Pancreas (tissue), 10 donors: Measurements from ENCODE around the gene RYR1. TPM values are rescaled to one million over a fixed set of nuclear protein-coding genes. Genes with fewer than 3 reads are reported as not detected.

Source experiments
- ATAC-seq, 4 donors: fragments of 200-7000 bp; cut with Tn5 transposase; one replicate each; pipeline versions ENCODE4 v1.8.0 to v1.9.1; 2020; ENCODE audit warnings: mild to moderate bottlenecking in 4 of 4, moderate library complexity in 4 of 4
- DNase-seq, 6 donors: peaks; one replicate each; pipeline ENCODE4 v3.0.0-alpha.2; 2020
- FAIRE-seq: peaks from 2 replicates; lab custom pipeline; 2012; peaks lifted over from hg19 to GRCh38; lab: Jason Lieb, UNC
- H3K27ac ChIP-seq, 4 donors: fragments of 200-600 bp; sonication (generic); 1 replicate in 3 of 4; 2 replicates in 1 of 4; pipeline versions ENCODE4 v1.5.0 to v1.8.0; 2020
- H3K27me3 ChIP-seq, 4 donors: fragments of 200-600 bp; one replicate each; pipeline ENCODE4 v1.8.0; 2021
- H3K36me3 ChIP-seq, 3 donors: fragments of 200-600 bp; sonication (generic) in 1 of 3; one replicate each; pipeline versions ENCODE4 v1.5.0 to v1.8.0; 2020 to 2021
- H3K4me1 ChIP-seq, 3 donors: fragments of 200-600 bp; one replicate each; pipeline ENCODE4 v1.8.0; 2021
- H3K4me3 ChIP-seq, 4 donors: fragments of 200-600 bp; sonication (generic) in 2 of 4; one replicate each; pipeline versions ENCODE4 v1.5.0 to v1.8.0; 2020 to 2021
- H3K9me3 ChIP-seq, 4 donors: fragments of 200-600 bp; one replicate each; pipeline ENCODE4 v1.8.0; 2021
- CTCF ChIP-seq, 4 donors: fragments of 200-600 bp; sonication (generic) in 3 of 4; IDR thresholded peaks; one replicate each; pipeline versions ENCODE4 v1.5.0 to v1.8.0; 2021; ENCODE audit warnings: antibody characterized with exemption in 4 of 4
- WGBS, 2 donors: extraction: QIAGEN DNeasy Blood & Tissue Kit; methylation state at CpG; one replicate each; pipeline ENCODE4 v1.1.7; 2013; 5-methylcytosine and 5-hydroxymethylcytosine counted together
- intact Hi-C, 3 donors: fragments of 100-400 bp; cut with DNase I; formaldehyde crosslinking; loops; one replicate each; pipeline versions ENCODE4 v1.11.1 to v1.14.2; 2022
- polyA plus RNA-seq, 2 donors: library from polyadenylated mRNA; stranded (reverse); fragments of 200-250 nt; gene quantifications; one replicate each; pipeline ENCODE4 v1.2.3, GENCODE V29; 2013
- total RNA-seq, 6 donors: library from RNA; stranded (reverse); fragmentation: NEBNext Ultra II Directional in 4 of 6; extraction: Animal tissue kit (Norgen Biotek cat#: 25700) in 4 of 6; gene quantifications; one replicate each; pipeline versions ENCODE4 v1.2.1 to v1.2.4, GENCODE V29; 2021 to 2023
- donor health status: healthy with polysubstance abuse.
- donor health status: DM: no; HTN: no; CAD: no; lungs with moderate emphysema.
- donor health status: DM: no; HTN: no; CAD: no.
- donor health status: control.
- donor health status: control.
- donor health status: Bipolar disorder and iron deficiency.
- donor health status: DM: yes; HTN: yes; CAD: no.
- donor health status: DM: no; HTN: no; CAD: no.
- donor health status: DM: no; HTN: no; CAD: no.
- donor health status: DM: yes; HTN: yes; CAD: no.

Gene RYR1
- total and polyA plus RNA-seq, 8 donors: 0.19 to 1.4 (median 0.57) TPM

- H3K27ac ChIP-seq: no peak overlapping the region
- TF ChIP-seq CTCF (IDR thresholded peaks at IDR 0.05): no peak
- intact Hi-C loops: no loop called here
- 80 to 82% methylated on average over 33 to 40 of the region's 40 CpGs for WGBS, 2 donors
- peaks cover 5 to 28% (median 12%) of the 10 kb centered on the region in 3 donors for H3K36me3 ChIP-seq
- DNase-seq (peak in 2 of 6 donors; percentile 45 to 67), FAIRE-seq (no peak), ATAC-seq (no peak)
- H3K27me3 ChIP-seq: no peaks in the 10 kb centered on the region
- no peak overlapping the region for H3K4me3 ChIP-seq
- no peaks in the 10 kb centered on the region for H3K9me3 ChIP-seq
- H3K4me1 ChIP-seq: peaks cover 0 to 11% (median 0%) of the 10 kb centered on the region in 3 donors
Measured at GRCh38 chr19:38385804-38386257, 47.7 kb upstream of the RYR1 start.

GRCh38 chr19:38386300-38386970 lies 47.1 kb upstream of the RYR1 start:
- intact Hi-C loops: no loop called here
- H3K4me3 ChIP-seq: no peak overlapping the region
- peaks cover 0 to 11% (median 0%) of the 10 kb centered on the region in 3 donors for H3K4me1 ChIP-seq
- no peak for FAIRE-seq
- 69 to 70% methylated on average over 59 to 61 of the region's 61 CpGs for WGBS, 2 donors
- no peaks in the 10 kb centered on the region for H3K9me3 ChIP-seq
- no peak overlapping the region for H3K27ac ChIP-seq
- H3K36me3 ChIP-seq: peaks cover 1 to 22% (median 6%) of the 10 kb centered on the region in 3 donors
- no peak for ATAC-seq
- no peaks in the 10 kb centered on the region for H3K27me3 ChIP-seq
- no peak for TF ChIP-seq CTCF (IDR thresholded peaks at IDR 0.05)
- DNase-seq: peak in 3 of 6 donors; percentile 56 to 81 (median 61)

DNA sequence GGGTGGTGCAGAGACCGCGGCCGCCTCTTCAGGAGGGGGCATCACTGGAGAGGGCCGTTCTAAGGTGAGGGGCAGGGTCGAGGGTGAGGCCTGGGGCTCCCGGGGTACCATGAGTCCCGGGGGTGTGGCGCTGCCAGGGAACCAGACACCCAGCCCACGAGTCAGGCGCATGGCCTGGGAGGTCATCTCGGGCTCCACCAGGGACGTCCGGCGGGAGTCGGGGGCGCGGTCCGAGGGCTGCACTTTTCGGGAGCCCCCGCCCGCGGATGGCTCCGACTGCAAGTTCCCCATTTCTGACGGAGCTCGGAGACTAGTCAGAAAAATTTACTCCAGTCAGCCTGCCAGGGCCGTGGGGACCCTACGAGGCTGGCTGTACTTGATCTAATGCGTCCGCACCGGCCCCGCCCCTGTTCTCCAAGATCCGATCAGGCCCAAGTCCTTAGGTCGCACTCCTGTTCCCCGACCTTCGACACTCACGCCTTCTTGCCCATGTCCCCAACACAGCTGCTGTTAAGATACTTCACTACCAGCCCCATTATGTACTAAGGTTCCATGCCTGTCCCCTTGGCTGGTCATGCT lies 46.4 kb upstream of the RYR1 start:
- Histone ChIP-seq H3K4me1 (peaks cover 0 to 11% (median 0%) of the 10 kb centered on the region in 3 donors), H3K4me3 (peak overlapping the region in 2 of 4 donors; percentile 39 to 53), H3K9me3 (no peaks in the 10 kb centered on the region), H3K27ac (no peak overlapping the region), H3K27me3 (no peaks in the 10 kb centered on the region), H3K36me3 (peaks cover 0 to 16% (median 0%) of the 10 kb centered on the region in 3 donors)
- ATAC-seq (no peak), DNase-seq (peak in 1 of 6 donors; percentile 63), FAIRE-seq (no peak)
- WGBS, 2 donors: 8 to 18% methylated on average over 23 to 36 of the region's 36 CpGs
- no peak for TF ChIP-seq CTCF (IDR thresholded peaks at IDR 0.05)
- intact Hi-C loops: no loop called here

- no peak for FAIRE-seq
- TF ChIP-seq CTCF (IDR thresholded peaks at IDR 0.05): no peak
- Histone ChIP-seq H3K36me3 (peaks cover 0 to 9% (median 0%) of the 10 kb centered on the region in 3 donors), H3K27ac (peak within 1 kb of the TSS in 2 of 4 donors; percentile 15 to 47), H3K27me3 (no peaks in the 10 kb centered on the region), H3K4me1 (peaks cover 0 to 11% (median 0%) of the 10 kb centered on the region in 3 donors), H3K9me3 (no peaks in the 10 kb centered on the region), H3K4me3 (peak within 1 kb of the TSS; percentile 20 to 53 (median 33))
- 1 to 2% methylated on average over 49 to 51 of the region's 51 CpGs for WGBS, 2 donors
- DNase-seq: peak; percentile 74 to 91 (median 84)
- ATAC-seq: peak; percentile 73 to 88 (median 82)
- intact Hi-C loops: no loop called here
Measured at GRCh38 chr19:38387550-38388348, 45.7 kb upstream of the RYR1 start, which contains the start of gene GGN. Gene GGN (minus strand): TSS chr19:38388034. CDS start chr19:38387261, 773 bp downstream.
